GM15510 (cell line): ENCODE results near the gene CCDC116.

Experiments
- POLR2A ChIP-seq: IDR thresholded peaks from 3 replicates; pipeline ENCODE4 v1.6.1; 2011; ENCODE audit warnings: borderline replicate concordance; ENCODE audit not compliant: insufficient read length; ENCODE audit errors: extremely low read depth

The CCDC116 gene

GRCh38 chr22:21641789-21642583 lies 9.4 kb downstream of the CCDC116 start, which contains the start of gene SDF2L1:
Gene SDF2L1, plus strand, starts transcription at chr22:21642302. Its CDS starts 35 bp downstream, at chr22:21642337.
- TF ChIP-seq POLR2A: peak; percentile 78

- TF ChIP-seq POLR2A: no peak
Observed at GRCh38 chr22:21642584-21643448, 10.3 kb downstream of the CCDC116 start.

DNA sequence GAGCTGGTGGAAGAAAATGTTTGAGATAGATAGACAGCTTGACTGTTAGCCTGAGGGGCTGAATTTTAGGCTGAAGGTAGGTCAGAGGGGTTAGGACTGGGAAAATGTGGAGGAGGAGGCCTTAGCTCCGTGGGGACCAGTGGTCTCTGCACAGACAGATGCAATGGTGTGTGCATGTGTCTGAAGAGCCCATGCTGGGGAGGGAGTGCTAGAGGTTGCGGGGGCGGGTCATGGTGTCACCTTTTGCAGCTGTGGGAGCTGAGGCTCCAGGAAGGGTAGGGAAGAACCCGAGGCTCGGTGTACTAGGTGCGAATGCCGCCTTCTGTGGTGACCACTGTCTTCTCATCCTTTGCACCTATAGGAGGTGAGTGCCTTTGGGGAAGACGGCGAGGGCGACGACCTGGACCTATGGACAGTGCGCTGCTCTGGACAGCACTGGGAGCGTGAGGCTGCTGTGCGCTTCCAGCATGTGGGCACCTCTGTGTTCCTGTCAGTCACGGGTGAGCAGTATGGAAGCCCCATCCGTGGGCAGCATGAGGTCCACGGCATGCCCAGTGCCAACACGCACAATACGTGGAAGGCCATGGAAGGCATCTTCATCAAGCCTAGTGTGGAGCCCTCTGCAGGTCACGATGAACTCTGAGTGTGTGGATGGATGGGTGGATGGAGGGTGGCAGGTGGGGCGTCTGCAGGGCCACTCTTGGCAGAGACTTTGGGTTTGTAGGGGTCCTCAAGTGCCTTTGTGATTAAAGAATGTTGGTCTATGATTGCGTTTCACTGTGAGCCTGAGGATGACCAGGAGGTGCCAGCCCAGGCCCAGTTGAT lies 11.2 kb downstream of the CCDC116 start:
- no peak for TF ChIP-seq POLR2A

DNA sequence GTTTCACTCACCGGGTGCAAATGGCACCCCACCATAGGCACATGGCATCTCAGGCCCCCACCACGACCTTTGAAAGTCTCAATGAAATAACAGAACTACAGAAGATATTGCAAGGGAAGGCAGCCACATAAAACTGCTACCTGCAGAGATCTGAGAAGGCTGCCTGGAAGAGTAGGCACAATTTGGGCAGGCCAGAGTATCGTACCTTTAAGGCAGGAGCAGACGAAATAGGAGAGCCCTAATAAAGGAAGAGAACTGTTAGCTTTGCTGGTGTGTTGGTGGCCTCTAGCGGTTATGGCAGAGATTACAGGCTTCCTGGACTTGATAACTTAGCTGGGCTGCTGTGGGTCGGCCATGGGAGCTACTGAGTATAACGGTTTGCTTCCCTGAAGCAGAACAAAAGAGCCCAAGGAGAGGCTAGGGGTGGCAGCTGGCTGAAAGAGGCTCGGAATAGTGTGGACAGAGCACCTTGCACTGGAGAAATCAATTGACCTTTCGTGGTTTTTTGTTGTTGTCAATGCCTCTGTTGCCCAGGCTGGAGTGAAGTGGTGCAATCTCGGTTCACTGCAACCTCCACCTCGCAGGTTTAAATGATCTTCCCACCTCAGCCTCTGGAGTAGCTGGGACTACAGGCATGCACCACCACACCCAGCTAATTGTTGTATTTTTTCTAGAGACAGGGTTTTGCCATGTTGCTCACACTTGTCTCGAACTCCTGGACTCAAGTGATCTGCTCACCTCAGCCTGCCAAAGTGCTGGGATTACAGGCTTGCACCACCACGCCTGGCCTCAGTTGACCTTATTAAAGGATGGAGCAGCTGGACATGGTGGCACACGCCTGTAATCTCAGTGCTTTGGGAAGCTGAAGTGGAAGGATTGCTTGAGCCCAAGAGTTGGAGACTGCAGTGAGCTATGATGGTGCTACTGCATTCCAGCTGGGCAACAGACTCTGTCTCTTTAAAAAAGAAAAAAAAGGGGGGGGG lies 14.3 kb downstream of the CCDC116 start:
- TF ChIP-seq POLR2A: no peak

- TF ChIP-seq POLR2A: no peak
Observed at GRCh38 chr22:21650280-21650679, 17.7 kb downstream of the CCDC116 start.

GRCh38 chr22:21650823-21651520 lies 18.4 kb downstream of the CCDC116 start:
- no peak for TF ChIP-seq POLR2A

DNA sequence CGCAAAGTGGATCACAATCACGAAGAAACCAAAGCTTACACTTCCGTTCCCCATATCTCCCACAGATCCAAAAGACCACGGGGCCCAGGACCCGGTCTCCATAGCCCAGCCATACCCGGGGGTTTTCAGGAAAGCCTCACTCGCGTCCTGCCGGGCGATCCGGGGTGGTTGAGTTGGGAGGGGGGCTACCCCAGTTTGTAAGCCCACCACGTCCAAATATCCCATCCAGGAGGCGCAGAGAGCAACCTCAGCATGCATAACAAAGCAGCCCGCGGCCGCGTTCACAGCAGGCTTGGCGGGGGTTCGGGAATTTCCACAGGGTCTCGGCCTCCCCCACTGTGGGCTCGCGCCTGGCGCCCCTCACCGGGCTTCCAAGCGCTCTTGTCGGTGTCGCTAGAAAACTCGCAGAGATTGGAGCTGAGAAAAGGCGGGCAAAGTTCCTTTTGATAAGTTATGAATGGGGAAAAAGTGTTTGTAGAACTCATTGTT lies 19.0 kb downstream of the CCDC116 start:
- no peak for TF ChIP-seq POLR2A

GRCh38 chr22:21652010-21652546 lies 19.5 kb downstream of the CCDC116 start:
- peak; percentile 71 for TF ChIP-seq POLR2A

DNA sequence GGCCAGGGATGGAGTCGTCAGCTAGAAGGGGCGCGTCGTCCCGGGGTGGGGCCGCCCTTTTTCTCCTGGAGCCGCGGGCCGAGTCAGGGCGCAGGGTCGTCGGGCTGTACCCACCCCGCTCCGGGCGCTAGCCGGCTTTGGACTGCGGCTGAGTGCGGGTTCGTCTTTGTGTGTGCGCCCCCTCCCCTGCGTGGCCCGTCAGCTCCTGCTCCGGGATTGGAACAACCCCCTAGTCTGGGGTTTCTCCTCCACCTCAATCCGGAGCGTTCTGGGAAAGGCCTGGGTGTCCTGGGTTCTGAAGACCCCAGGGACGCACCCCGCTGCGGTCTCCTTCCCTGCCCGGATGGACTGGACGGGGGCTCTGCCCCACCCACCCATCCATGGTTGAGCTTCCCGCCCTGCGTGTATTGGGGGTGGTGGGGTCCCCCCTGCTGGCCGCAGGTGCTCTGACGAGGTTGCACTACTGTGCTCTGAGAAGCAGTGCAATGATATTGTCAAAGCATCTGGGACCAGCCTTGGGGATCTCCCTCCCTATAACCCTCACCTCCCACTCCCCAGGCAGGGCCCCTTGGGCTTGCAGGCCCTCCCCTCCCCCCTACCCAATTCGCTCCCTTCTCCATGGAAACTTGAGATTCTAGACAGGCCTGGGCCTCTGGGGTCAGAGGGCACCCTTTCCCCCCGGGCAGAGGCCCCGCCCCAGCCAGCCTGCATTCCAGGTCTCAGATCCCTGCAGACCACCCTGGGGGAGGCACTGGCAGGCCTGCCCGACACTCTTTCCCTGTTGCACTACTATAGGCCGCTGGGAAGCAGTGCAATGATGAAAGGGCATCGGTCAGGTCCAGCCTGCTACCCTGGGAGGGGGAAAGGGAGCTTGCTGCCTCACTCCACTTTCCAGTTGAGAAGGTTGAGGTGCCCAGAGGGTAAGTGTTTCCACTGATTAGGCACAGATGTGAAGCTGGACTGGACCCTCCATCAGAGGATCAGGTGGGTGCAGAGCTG lies 20.3 kb downstream of the CCDC116 start:
- no peak for TF ChIP-seq POLR2A

DNA sequence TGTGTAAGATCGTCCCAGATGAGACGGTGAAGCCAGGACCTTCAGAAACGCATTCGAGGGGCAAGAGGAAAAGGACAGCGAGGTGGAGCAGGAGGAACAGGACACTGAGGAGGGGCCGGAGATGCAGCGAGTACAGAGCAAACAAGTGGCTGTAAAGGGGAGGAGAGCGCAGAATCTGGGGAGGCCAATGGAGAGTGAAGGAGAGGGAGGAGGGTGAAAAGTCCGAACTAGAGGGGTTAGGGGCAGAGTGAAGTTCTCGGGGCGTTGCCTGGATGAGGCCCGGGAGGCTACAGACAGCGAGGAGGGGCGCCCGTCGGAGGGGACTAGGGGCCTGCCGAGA lies 24.4 kb downstream of the CCDC116 start:
- TF ChIP-seq POLR2A: no peak

- peak; percentile 67 for TF ChIP-seq POLR2A
Observed at GRCh38 chr22:21657360-21658032, 24.9 kb downstream of the CCDC116 start.
